Measurements from ENCODE around the gene CREBL2.

DNA sequence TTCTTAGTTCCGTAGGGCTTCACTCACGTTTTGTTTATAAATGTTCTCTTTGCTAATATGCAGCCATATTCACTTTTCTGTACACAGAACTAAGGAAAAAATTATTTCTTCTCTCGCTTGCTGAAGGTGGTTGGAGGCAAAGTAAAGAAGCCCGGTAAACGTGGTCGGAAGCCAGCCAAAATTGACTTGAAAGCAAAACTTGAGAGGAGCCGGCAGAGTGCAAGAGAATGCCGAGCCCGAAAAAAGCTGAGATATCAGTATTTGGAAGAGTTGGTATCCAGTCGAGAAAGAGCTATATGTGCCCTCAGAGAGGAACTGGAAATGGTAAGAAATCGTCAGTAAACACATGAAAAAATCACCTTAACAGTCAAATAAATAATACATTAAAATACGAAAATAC, 24.0 kb downstream of the CREBL2 start:
- no peak for TF ChIP-seq POLR2AphosphoS5 (IDR thresholded peaks at IDR 0.05)
- no peak for TF ChIP-seq CTCF (IDR thresholded peaks at IDR 0.05)
- no peak for TF ChIP-seq POLR2A (IDR thresholded peaks at IDR 0.05)
